Naive B cell (primary cell): ENCODE data around the gene KANSL2. TPM values are rescaled to one million over a fixed set of nuclear protein-coding genes. Genes with fewer than 3 reads are reported as not detected.
"Not testable (repeated sequence)": the region's sequence is repeated elsewhere in the genome, so short reads cannot be mapped to it uniquely, and the experiment has no call there.

Experiments used
- ATAC-seq, 2 donors: fragments of 150-1000 bp; cut with Tn5 transposase; 2 replicates each; pipeline ENCODE4 v1.10.0; 2021; ENCODE audit warnings: low read depth in 2 of 2, mild to moderate bottlenecking in 2 of 2, moderate library complexity in 2 of 2
- DNase-seq: peaks from one replicate; pipeline ENCODE4 v3.0.0; 2022
- H3K27ac Mint-ChIP-seq, 6 donors: one replicate each; pipeline ENCODE4 v1.8.0; 2020 to 2022; ENCODE audit warnings: mild to moderate bottlenecking in 6 of 6, mixed read lengths in 6 of 6, moderate library complexity in 5 of 6, inconsistent platforms in 2 of 6
- H3K27me3 Mint-ChIP-seq, 3 donors: one replicate each; pipeline ENCODE4 v1.8.0; 2021 to 2022; ENCODE audit warnings: mixed read lengths in 3 of 3, mild to moderate bottlenecking in 1 of 3
- H3K36me3 Mint-ChIP-seq, 2 donors: one replicate each; pipeline ENCODE4 v1.8.0; 2020 to 2022; ENCODE audit warnings: mixed read lengths in 2 of 2, inconsistent platforms in 1 of 2, mild to moderate bottlenecking in 1 of 2
- H3K4me1 Mint-ChIP-seq, 3 donors: one replicate each; pipeline ENCODE4 v1.8.0; 2020 to 2022; ENCODE audit warnings: mixed read lengths in 3 of 3, inconsistent platforms in 1 of 3, mild to moderate bottlenecking in 1 of 3, moderate library complexity in 1 of 3
- H3K4me3 Mint-ChIP-seq, 8 donors: one replicate each; pipeline ENCODE4 v1.8.0; 2020 to 2022; ENCODE audit warnings: mild to moderate bottlenecking in 8 of 8, mixed read lengths in 8 of 8, moderate library complexity in 8 of 8, inconsistent platforms in 2 of 8
- H3K9me3 Mint-ChIP-seq, 7 donors: one replicate each; pipeline ENCODE4 v1.8.0; 2020 to 2022; ENCODE audit warnings: mixed read lengths in 7 of 7, mild to moderate bottlenecking in 5 of 7, inconsistent platforms in 2 of 7, moderate library complexity in 1 of 7
- polyA plus RNA-seq, 6 donors: library from polyadenylated mRNA; unstranded; fragments of 300-500 nt; fragmentation: Illumina TruSeq; gene quantifications; one replicate each; pipeline ENCODE4 v1.2.3, GENCODE V29; 2021; ENCODE audit warnings: low read depth in 6 of 6

Gene KANSL2
- 10 to 100 TPM; 32.5 to 65.2 (median 41.3) TPM for polyA plus RNA-seq

DNA sequence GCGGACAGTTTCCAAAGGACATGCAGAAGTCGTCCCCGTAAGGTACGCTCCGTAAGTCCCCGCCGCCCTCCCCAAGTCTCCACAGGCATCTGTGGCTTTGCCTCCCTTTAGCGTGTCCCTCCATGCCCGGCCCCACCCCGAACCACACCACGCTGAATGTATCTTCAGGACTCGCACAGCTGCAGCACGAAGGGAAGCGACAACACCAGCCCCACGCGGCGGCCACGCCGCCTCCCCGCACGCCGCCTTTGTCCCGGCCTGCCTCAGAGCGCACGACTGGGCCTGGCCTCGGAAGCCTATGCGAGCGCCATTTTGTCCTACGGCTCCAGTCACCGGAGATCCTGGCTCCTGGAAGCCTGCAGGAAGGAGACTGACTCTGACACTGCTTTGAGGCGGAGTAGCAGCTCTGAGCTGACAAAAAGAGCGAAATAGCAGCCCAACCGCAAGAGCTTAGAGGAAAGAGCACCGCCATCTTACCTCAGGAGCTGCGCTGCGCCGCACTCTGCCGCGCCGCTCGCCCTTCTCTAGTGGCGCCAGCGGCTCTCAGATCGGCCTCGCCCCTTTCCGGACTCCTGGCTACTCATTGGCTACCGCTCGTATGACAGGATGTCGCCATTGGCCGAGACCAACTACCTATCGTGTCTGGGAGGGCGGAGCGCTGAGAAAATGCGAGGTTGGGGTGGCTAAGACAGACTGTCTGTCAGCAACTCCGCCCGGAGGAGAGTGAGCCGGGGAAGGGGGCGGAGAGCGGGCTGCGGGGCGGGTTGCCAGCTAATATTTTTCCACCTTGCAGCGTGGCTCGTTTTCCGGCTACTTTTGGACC lies at the start of gene KANSL2:
TSS of gene KANSL2 (minus strand) at position 529 of the 823 bp plus-strand sequence. CDS start 606 bp downstream, outside the sequence.
- Mint-ChIP-seq H3K36me3 (peaks cover 4 to 13% of the 10 kb centered on the region in 2 donors), H3K27me3 (no peaks in the 10 kb centered on the region), H3K4me1 (peaks cover 36 to 42% (median 40%) of the 10 kb centered on the region in 3 donors), H3K9me3 (no peaks in the 10 kb centered on the region), H3K27ac (peak within 1 kb of the TSS; percentile 95 to 99 (median 98)), H3K4me3 (peak within 1 kb of the TSS; percentile 94 to 98 (median 97))
- DNase-seq (peak; percentile 96), ATAC-seq (peak; percentile 94 to 97)

- DNase-seq, result no peak
- no peaks in the 10 kb centered on the region for H3K4me1 Mint-ChIP-seq
- no peaks in the 10 kb centered on the region for H3K36me3 Mint-ChIP-seq
- no peak for ATAC-seq
- no peak overlapping the region for H3K4me3 Mint-ChIP-seq
- peaks cover 12 to 21% (median 14%) of the 10 kb centered on the region in 3 donors for H3K27me3 Mint-ChIP-seq
- H3K27ac Mint-ChIP-seq, result no peak overlapping the region
- H3K9me3 Mint-ChIP-seq, result no peaks in the 10 kb centered on the region
Measured at GRCh38 chr12:48728807-48729206, 46.8 kb upstream of the KANSL2 start.

GRCh38 chr12:48720737-48721136 lies 38.7 kb upstream of the KANSL2 start:
- Mint-ChIP-seq H3K27me3 (peaks cover 4 to 22% (median 10%) of the 10 kb centered on the region in 3 donors), H3K4me3 (peak overlapping the region in 1 of 8 donors; percentile 76), H3K4me1 (peaks cover 12 to 19% (median 15%) of the 10 kb centered on the region in 3 donors), H3K36me3 (peaks cover 9 to 19% of the 10 kb centered on the region in 2 donors), H3K9me3 (peaks cover 5 to 27% (median 12%) of the 10 kb centered on the region in 7 donors)
- not testable (repeated sequence) for H3K27ac Mint-ChIP-seq, DNase-seq, ATAC-seq

- peaks cover 14 to 25% (median 16%) of the 10 kb centered on the region in 3 donors for H3K4me1 Mint-ChIP-seq
- DNase-seq, H3K27ac Mint-ChIP-seq, ATAC-seq: not testable (repeated sequence)
- H3K27me3 Mint-ChIP-seq, result peaks cover 0 to 19% (median 7%) of the 10 kb centered on the region in 3 donors
- peak overlapping the region in 1 of 8 donors; percentile 76 for H3K4me3 Mint-ChIP-seq
- peaks cover 5 to 27% (median 12%) of the 10 kb centered on the region in 7 donors for H3K9me3 Mint-ChIP-seq
- peaks cover 9 to 19% of the 10 kb centered on the region in 2 donors for H3K36me3 Mint-ChIP-seq
Measured at GRCh38 chr12:48720171-48720570, 38.1 kb upstream of the KANSL2 start.

DNA sequence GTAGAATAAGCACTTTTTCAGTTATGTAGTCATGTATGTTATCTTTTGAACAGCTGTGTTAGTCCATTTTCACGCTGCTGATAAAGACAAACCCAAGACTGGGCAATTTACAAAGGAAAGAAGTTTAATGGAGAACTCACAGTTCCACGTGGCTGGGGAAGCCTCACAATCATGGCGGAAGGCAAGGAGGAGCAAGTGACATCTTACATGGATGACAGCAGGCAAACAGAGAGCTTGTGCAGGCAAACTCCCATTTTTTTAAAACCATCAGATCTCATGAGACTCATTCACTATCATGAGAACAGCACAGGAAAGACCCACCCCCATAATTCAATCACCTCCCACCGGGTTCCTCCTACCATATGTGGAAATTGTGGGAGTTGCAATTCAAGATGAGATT lies 37.0 kb upstream of the KANSL2 start:
- Mint-ChIP-seq H3K4me3 (peak overlapping the region in 2 of 8 donors; percentile 41 to 69), H3K36me3 (peaks cover 9 to 19% of the 10 kb centered on the region in 2 donors), H3K4me1 (peaks cover 14 to 36% (median 22%) of the 10 kb centered on the region in 3 donors)

GRCh38 chr12:48717252-48717695 lies 35.2 kb upstream of the KANSL2 start:
- ATAC-seq (no peak), DNase-seq (no peak)
- peaks cover 14 to 27% of the 10 kb centered on the region in 2 donors for H3K36me3 Mint-ChIP-seq
- peaks cover 21 to 44% (median 30%) of the 10 kb centered on the region in 3 donors for H3K4me1 Mint-ChIP-seq
- peak overlapping the region; percentile 98 to 100 (median 99) for H3K27ac Mint-ChIP-seq
- H3K9me3 Mint-ChIP-seq, result peaks cover 5 to 27% (median 12%) of the 10 kb centered on the region in 7 donors
- peak overlapping the region; percentile 80 to 98 (median 94) for H3K4me3 Mint-ChIP-seq
- H3K27me3 Mint-ChIP-seq, result peaks cover 0 to 19% (median 7%) of the 10 kb centered on the region in 3 donors

More for the DNA sequence above, 37.0 kb upstream of the KANSL2 start:
- Mint-ChIP-seq H3K27ac (peak overlapping the region in 1 of 6 donors; percentile 99), H3K27me3 (peaks cover 0 to 19% (median 7%) of the 10 kb centered on the region in 3 donors), H3K9me3 (peaks cover 5 to 27% (median 12%) of the 10 kb centered on the region in 7 donors)
- not testable (repeated sequence) for ATAC-seq, DNase-seq

- H3K27me3 Mint-ChIP-seq, result peaks cover 0 to 19% (median 7%) of the 10 kb centered on the region in 3 donors
Measured at GRCh38 chr12:48716493-48717251, 34.6 kb upstream of the KANSL2 start, which contains the start of gene CCNT1. CCNT1 (minus strand) TSS chr12:48716707; CDS start chr12:48716675, 32 bp downstream.

DNA sequence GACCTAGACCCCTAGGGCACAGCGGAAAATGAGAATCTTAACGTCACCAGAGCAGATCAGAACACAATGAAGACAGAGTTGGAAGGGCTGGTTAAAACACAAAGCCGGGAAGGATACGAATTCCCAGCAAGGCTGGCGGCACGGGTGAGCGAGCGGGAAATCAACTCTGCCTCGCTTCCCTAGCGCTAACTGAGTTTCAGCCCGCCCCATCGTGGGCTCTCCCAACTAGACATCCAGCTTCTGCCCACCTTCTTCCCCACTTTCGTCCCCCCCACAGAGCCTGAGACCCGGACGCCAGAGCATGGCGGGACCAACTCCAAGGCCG lies 34.1 kb upstream of the KANSL2 start:
- Mint-ChIP-seq H3K36me3 (peaks cover 13 to 26% of the 10 kb centered on the region in 2 donors), H3K4me3 (peak overlapping the region; percentile 80 to 98 (median 94)), H3K27ac (peak overlapping the region; percentile 98 to 100 (median 99)), H3K27me3 (peaks cover 0 to 19% (median 6%) of the 10 kb centered on the region in 3 donors), H3K4me1 (peaks cover 21 to 47% (median 30%) of the 10 kb centered on the region in 3 donors), H3K9me3 (peaks cover 3 to 21% (median 11%) of the 10 kb centered on the region in 7 donors)
- DNase-seq (no peak), ATAC-seq (peak; percentile 14 to 24)

More at GRCh38 chr12:48716493-48717251, 34.6 kb upstream of the KANSL2 start, which contains the start of gene CCNT1:
- H3K9me3 Mint-ChIP-seq, result peaks cover 5 to 26% (median 12%) of the 10 kb centered on the region in 7 donors
- DNase-seq, result peak; percentile 98
- peak within 1 kb of the TSS; percentile 98 to 100 (median 99) for H3K27ac Mint-ChIP-seq
- ATAC-seq, result peak; percentile 85
- H3K4me1 Mint-ChIP-seq, result peaks cover 21 to 44% (median 30%) of the 10 kb centered on the region in 3 donors
- peaks cover 14 to 27% of the 10 kb centered on the region in 2 donors for H3K36me3 Mint-ChIP-seq
- H3K4me3 Mint-ChIP-seq, result peak within 1 kb of the TSS; percentile 80 to 98 (median 94)

DNA sequence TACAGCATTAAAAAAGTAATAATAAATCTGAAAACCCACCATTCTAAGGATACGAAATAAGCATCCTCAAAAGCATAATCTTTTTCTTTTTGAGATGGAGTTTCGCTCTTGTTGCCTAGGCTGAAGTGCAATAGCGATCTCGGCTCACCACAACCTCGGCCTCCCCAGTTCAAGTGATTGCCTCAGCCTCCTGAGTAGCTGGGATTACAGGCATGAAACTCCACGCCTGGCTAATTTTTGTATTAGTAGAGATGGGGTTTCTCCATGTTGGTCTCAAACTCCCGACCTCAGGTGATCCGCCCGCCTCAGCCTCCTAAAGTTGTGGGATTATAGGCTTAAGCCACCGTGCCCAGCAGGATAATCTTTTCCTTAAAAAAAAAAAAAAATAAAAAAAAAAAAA lies 30.2 kb upstream of the KANSL2 start:
- no peak for ATAC-seq
- peak overlapping the region in 1 of 6 donors; percentile 44 for H3K27ac Mint-ChIP-seq
- peaks cover 26 to 60% (median 43%) of the 10 kb centered on the region in 3 donors for H3K4me1 Mint-ChIP-seq
- no peak overlapping the region for H3K4me3 Mint-ChIP-seq
- H3K9me3 Mint-ChIP-seq, result peaks cover 0 to 3% (median 0%) of the 10 kb centered on the region in 7 donors
- no peak for DNase-seq
- H3K36me3 Mint-ChIP-seq, result peaks cover 5 to 8% of the 10 kb centered on the region in 2 donors
- no peaks in the 10 kb centered on the region for H3K27me3 Mint-ChIP-seq

- H3K36me3 Mint-ChIP-seq, result peaks cover 12 to 27% of the 10 kb centered on the region in 2 donors
- H3K27ac Mint-ChIP-seq, result peak overlapping the region in 1 of 6 donors; percentile 71
- not testable (repeated sequence) for H3K27me3 Mint-ChIP-seq, H3K9me3 Mint-ChIP-seq, ATAC-seq, H3K4me3 Mint-ChIP-seq, H3K4me1 Mint-ChIP-seq, DNase-seq
Measured at GRCh38 chr12:48698822-48699221, 16.8 kb upstream of the KANSL2 start.

DNA sequence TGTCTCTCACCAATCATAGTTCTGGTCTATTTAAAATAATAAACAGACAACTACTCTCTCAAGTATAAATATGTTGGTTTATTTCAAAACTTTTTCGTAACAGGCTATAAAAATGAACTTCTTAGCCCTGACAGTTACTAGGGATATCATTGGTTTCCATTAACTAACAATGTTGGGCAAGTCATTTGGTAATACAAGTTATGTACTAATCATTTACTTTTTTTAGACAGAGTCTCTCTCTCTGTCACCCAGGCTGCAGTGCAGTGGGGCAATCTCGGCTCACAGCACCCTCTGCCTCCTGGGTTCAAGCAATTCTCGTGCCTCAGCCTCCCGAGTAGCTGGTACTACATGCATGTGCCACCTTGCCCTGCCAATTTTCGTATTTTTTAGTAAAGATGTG lies 14.6 kb upstream of the KANSL2 start:
- Mint-ChIP-seq H3K4me1 (peaks cover 0 to 2% (median 0%) of the 10 kb centered on the region in 3 donors), H3K27me3 (no peaks in the 10 kb centered on the region), H3K4me3 (no peak overlapping the region), H3K27ac (peak overlapping the region in 3 of 6 donors; percentile 12 to 76 (median 42)), H3K36me3 (peaks cover 23 to 37% of the 10 kb centered on the region in 2 donors), H3K9me3 (no peaks in the 10 kb centered on the region)
- DNase-seq (no peak), ATAC-seq (no peak)

- Mint-ChIP-seq H3K27me3 (no peaks in the 10 kb centered on the region), H3K36me3 (peaks cover 23 to 36% of the 10 kb centered on the region in 2 donors), H3K27ac (no peak overlapping the region), H3K4me3 (no peak overlapping the region), H3K4me1 (peaks cover 0 to 2% (median 2%) of the 10 kb centered on the region in 3 donors), H3K9me3 (no peaks in the 10 kb centered on the region)
- DNase-seq (no peak), ATAC-seq (no peak)
Measured at GRCh38 chr12:48695859-48696258, 13.8 kb upstream of the KANSL2 start.
